HG03097 (cell line): ENCODE results near the gene CHTF18.

Source experiments
- ATAC-seq: cut with Tn5 transposase; IDR thresholded peaks from one replicate; pipeline ENCODE4 v1.9.1; 2021; ENCODE audit not compliant: unreplicated experiment, low FRiP score

The CHTF18 gene

DNA sequence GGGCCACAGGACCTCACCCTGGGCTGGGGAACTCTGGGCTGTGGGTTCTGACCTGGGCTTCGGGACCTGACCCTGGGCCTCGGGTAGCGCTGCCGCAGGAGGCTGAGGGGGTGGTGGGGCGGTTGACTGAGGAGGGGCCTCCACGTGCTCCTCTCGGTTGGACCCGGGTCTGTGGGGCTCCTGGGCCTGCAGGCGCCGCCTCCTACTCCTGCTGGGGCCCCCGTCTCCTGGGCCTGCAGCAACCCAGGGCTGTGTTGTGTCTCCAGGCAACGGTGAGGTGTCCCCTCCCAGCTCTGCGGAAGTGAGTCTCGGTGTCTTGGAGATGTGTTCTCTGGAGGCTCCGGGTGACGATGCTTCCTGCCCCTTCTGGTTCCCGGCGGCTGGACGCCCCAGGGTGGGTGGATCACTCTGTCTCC lies 53.6 kb downstream of the CHTF18 start:
- ATAC-seq, result no peak

DNA sequence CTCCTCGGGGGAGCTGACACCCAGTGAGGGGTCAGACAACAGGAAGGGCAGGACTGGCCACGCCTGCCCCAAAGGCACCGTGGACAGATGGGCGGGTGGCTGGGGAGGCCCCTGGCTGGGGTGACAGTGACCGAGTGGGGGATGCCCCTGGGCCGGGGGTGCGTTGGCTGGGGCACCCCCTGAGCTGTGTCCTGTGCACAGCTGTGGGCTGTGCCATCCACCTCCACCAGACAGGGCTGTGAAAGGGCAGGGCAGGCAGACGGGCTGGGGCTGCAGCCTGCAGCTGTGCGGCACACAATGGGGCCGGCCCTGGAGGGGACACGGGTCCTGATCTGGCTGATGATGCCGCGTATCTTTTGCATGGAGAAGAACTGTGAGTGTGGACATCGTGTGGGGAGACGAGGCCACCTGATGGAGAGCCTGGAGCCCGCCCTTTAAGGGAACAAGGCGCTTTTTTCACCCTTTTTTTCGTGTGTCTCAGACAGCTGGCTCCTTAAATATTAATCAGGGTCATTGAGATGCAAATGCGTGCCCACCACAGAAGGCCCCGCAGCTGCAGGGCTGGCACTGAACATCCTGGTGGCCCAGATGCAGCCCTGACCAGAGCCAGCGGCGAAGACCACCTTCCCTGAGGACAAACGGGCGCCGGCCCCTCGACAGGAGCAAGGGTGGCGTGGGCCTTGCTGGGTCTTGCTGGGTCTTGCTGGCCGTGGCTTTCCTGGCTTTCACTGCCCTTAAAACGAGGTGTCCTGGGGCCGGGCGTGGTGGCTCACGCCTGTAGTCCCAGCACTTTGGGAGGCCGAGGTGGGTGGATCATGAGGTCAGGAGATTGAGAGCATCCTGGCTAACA lies 54.5 kb downstream of the CHTF18 start:
- ATAC-seq, result no peak

DNA sequence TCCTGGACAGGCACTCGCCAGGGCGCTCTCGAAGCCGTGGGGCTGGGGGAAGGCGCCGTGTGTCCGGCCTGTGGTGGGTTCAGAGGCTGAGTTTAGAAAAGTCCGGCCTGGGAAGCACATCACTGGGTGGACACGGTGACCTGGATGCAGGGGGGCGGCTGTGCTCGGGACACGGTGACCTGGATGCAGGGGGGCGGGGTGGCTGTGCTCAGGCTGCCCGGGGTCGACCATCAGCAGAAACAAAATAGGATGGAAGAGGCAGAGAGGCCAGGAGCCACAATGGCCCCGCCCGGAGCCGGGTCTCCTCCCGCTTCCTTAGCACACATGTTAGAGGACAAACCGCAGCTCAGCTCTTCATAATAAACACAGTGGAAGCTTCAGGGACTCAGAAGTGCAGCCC lies 55.4 kb downstream of the CHTF18 start:
- ATAC-seq, result no peak

- ATAC-seq, result no peak
Measured at GRCh38 chr16:844638-845350, 56.4 kb downstream of the CHTF18 start.

DNA sequence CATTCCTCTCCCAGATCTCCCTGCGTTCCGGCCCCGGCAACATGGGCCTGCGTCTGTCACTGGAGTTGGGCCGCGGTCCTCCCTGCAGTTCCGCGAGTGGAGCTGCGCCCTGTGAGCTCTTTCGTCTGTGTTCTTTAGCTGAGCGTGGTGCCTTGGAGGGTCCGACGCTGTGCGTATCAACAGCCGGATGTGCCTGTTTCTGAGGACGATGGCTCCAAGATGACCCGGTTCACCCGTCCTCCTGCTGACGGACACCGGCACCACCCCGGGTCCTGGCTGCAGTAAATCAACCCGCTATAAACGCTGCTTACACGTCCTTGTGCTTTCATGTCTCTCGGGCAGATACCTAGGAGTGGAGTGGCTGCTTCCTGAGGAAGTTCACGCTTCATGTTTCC lies 56.9 kb downstream of the CHTF18 start:
- ATAC-seq, result no peak

DNA sequence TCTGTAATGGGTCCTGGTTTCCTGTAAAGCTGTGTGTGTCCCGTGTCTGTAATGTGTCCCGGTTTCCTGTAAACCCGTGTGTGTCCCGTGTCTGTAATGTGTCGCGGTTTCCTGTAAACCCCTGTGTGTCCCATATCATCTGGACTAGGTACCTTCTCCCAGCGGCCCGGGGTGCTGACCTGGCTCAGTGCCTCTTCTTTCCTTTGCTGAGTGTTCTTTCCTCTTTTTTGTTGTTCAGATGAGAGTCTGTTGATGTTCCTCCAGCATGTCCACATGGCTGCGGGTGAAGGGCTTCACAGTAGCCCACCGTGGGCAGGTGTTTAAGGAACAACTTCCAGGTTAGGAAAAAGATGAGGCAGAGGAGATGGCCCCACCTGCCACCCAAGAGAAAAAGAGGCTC lies 58.7 kb downstream of the CHTF18 start:
- ATAC-seq, result no peak
